Measurements from ENCODE around the gene UPB1.
"Not testable (repeated sequence)": the region's sequence is repeated elsewhere in the genome, so short reads cannot be mapped to it uniquely, and the experiment has no call there.

UPB1 gene

GRCh38 chr22:24541681-24542515 lies 46.8 kb downstream of the UPB1 start:
- no peak for DNase-seq

- DNase-seq = no peak
These were observed 47.5 kb downstream of the UPB1 start for GRCh38 chr22:24542641-24543040.

GRCh38 chr22:24543185-24543601 lies 48.1 kb downstream of the UPB1 start:
- no peak for DNase-seq

GRCh38 chr22:24543679-24544243 lies 48.6 kb downstream of the UPB1 start:
- no peak for DNase-seq

- DNase-seq = no peak
These were observed 53.7 kb downstream of the UPB1 start for GRCh38 chr22:24548812-24549211.

- DNase-seq = no peak
These were observed 55.1 kb downstream of the UPB1 start for GRCh38 chr22:24550028-24550901.

GRCh38 chr22:24550902-24551435 lies 55.8 kb downstream of the UPB1 start:
- no peak for DNase-seq

GRCh38 chr22:24552503-24553286 lies 57.6 kb downstream of the UPB1 start:
- DNase-seq = not testable (repeated sequence)

GRCh38 chr22:24553597-24554312 lies 58.6 kb downstream of the UPB1 start:
- DNase-seq = no peak

GRCh38 chr22:24554313-24555164 lies 59.4 kb downstream of the UPB1 start, which contains the start of gene GUCD1:
TSS of gene GUCD1 (minus strand) at chr22:24555138. CDS start at chr22:24554991, 147 bp downstream.
- DNase-seq = peak; percentile 11 to 29

GRCh38 chr22:24555165-24556039 lies 60.3 kb downstream of the UPB1 start, which contains the start of gene SNRPD3:
TSS of gene SNRPD3 (plus strand) at chr22:24555999. CDS start at chr22:24557675, 1,676 bp downstream.
- DNase-seq = peak; percentile 100

GRCh38 chr22:24559471-24559870 lies 64.3 kb downstream of the UPB1 start:
- DNase-seq = no peak

GRCh38 chr22:24563246-24563645 lies 68.1 kb downstream of the UPB1 start:
- DNase-seq = no peak

GRCh38 chr22:24564376-24565058 lies 69.4 kb downstream of the UPB1 start:
- no peak for DNase-seq

GRCh38 chr22:24565077-24565476 lies 69.9 kb downstream of the UPB1 start:
- no peak for DNase-seq

- no peak for DNase-seq
These were observed 71.9 kb downstream of the UPB1 start for GRCh38 chr22:24566899-24567511.

GRCh38 chr22:24567668-24568067 lies 72.5 kb downstream of the UPB1 start:
- no peak for DNase-seq

- DNase-seq = no peak
These were observed 76.1 kb downstream of the UPB1 start for GRCh38 chr22:24571266-24571665.

Measured in activated CD4-positive, alpha-beta T cell treated with anti-CD3 and anti-CD28 coated beads, Interleukin-2, amount 50 U/mL, for 4 hours (primary cell).